Measurements from ENCODE around the gene GNB2.

Gene GNB2

DNA sequence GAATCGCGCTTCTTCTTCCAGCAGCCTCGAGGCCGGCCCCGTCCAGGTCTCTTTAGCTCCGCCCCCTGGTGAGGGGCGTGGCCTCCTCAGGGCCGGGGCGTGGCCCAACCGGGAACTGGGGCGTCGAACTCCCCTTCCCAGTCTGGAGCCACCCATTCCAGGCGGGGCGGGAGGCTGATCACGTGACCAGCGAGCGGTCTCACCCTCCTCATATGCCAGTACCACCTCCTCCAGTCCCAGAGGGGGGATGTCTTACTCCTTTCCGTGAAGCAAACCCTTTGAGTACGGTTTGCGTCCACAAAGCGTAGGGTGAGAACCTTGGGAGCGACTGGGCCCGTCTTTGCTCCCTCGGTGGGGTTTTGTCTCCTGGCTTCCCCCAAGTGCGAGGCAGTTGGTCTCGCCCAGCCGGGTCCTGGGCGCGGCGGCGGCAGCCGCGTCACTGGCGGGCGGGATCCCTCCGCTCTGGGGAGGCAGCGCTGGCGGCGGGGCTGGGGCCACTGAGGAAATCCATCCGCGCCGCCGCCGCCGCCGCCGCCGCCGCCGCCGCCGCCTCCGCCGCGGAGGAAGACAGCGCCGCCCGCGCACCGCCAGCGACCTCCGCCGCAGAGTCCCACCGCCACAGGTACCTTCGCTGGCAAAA, at the start of gene GNB2:
TSS of gene GNB2 (plus strand) at position 439 of the 640 bp plus-strand sequence. CDS start 2,526 bp downstream, outside the sequence.
- Mint-ChIP-seq H3K9me3 (no peaks in the 10 kb centered on the region), H3K27me3 (no peaks in the 10 kb centered on the region), H3K36me3 (ENCODE audit: low read depth) (peaks cover 10% of the 10 kb centered on the region), H3K4me3 (peak within 1 kb of the TSS; percentile 91), H3K27ac (peak within 1 kb of the TSS; percentile 95), H3K4me1 (ENCODE audit: low read depth) (peaks cover 14% of the 10 kb centered on the region)

DNA sequence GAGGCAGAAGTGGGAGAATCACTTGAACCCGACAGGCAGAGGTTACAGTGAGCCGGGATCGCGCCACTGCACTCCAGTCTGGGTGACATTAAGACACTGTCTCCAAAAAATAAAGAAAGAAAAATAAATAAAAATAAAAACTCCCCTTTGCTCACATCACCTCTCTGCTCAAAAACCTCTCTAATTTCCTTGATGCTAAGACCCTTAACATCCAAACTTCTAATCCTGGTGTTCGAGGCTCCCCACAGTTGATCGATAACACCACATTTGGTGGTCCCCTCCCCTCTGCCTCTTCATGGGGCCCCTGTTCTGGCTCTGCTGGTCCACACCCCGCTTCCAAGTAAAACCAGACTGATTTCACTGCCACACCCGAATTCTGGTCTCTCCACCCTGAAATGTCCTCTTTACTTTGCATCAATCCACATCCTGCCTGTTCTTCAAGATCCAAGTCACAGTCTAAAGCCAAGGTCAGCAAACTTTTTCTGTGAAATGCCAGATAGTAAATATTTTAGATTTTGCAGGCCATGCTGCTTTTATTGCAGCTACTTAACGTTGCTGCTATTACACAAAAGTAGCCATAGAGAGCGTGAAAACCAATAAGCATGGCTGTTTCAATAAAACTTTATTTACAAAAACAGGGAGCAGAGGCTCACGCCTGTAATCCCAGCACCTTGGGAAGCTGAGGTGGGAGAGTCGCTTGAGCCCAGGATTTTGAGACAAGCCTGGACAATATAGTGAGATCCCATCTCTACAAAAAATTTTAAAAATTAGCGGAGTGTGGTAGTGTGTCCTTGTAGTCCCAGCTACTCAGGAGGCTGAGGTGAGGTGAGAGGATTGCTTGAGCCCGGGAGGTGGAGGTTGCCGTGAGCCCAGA, 49.4 kb upstream of the GNB2 start:
- Mint-ChIP-seq H3K27me3 (no peaks in the 10 kb centered on the region), H3K36me3 (ENCODE audit: low read depth) (peaks cover 15% of the 10 kb centered on the region), H3K9me3 (no peaks in the 10 kb centered on the region), H3K4me1 (ENCODE audit: low read depth) (peaks cover 5% of the 10 kb centered on the region), H3K4me3 (no peak overlapping the region), H3K27ac (no peak overlapping the region)

DNA sequence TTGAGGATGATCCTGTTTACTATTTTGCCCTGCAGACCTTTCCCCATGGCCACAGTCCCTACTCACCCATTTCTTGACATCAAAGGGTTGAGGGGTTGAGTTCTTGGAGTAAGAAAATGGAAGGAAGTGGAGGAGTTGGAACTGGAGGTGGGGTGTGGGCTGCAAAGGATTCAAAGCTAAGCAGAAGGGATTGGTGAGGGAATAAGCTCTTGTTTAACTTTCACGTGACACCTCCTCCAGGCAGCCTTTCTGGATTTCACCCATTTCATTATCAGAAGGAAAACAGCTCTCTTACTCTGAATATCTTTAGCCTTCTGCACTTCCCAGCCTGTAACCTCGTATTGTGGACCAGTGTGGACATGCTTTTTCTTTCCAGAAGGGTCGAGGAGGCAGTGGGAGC, 47.5 kb upstream of the GNB2 start:
- no peak overlapping the region for H3K27ac Mint-ChIP-seq
- H3K4me3 Mint-ChIP-seq = peak overlapping the region; percentile 81
- no peaks in the 10 kb centered on the region for H3K9me3 Mint-ChIP-seq
- H3K36me3 Mint-ChIP-seq (ENCODE audit: low read depth) = peaks cover 11% of the 10 kb centered on the region
- H3K4me1 Mint-ChIP-seq (ENCODE audit: low read depth) = peaks cover 10% of the 10 kb centered on the region
- H3K27me3 Mint-ChIP-seq = no peaks in the 10 kb centered on the region

DNA sequence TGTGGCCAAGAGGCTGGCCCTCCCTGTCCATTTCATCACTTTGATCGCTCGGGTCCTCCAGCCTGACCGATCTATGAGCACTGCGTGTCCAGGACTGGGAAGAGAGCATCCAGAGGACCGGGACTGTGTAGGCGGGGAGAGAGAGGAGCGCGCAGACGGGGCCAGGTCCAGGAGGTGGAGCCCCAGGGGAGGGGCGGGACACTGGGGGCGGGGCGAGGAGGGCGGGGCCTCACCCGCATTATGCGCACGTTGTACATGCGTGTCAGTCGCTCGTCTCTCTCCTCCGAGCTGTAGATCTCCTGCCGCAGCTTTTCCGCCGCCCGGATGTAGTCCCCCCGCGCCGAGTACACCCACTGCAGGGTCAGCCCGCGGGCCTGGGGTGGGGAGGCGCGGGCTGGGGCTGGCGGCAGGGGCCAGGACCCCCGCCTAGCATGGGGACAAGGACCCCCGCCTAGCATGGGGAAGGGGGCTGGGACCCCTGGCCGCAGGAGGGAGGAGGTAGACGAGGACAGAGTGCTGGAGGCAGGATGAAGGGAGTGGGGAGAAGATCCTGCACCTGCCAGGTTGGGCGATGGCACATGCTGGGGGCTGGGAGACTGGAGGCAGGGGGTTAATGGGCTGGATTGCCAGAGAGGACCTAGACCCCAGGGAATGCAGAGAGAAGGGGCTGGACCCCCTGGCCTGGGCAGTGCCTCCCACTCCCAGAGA, 46.9 kb upstream of the GNB2 start:
- Mint-ChIP-seq H3K9me3 (no peaks in the 10 kb centered on the region), H3K27me3 (no peaks in the 10 kb centered on the region), H3K4me3 (peak overlapping the region; percentile 81), H3K4me1 (ENCODE audit: low read depth) (peaks cover 10% of the 10 kb centered on the region), H3K36me3 (ENCODE audit: low read depth) (peaks cover 11% of the 10 kb centered on the region), H3K27ac (peak overlapping the region; percentile 58)

DNA sequence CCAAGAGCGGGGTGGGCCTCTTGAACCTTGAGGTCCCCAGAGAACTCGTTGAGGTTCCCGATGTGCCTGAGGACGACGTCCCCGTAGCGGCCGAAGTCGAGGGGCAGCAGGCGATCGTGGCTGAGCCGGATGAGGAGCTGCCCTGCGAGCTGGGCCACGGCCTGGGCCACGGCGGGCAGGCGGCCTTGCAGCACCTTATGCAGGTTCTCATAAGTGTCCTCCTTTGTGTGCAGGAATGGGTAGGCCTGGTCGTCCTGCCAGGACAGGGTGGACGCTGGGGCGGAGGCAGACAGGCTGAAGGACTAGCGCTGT, 46.3 kb upstream of the GNB2 start:
- H3K4me1 Mint-ChIP-seq (ENCODE audit: low read depth) = peaks cover 10% of the 10 kb centered on the region
- H3K36me3 Mint-ChIP-seq (ENCODE audit: low read depth) = peaks cover 11% of the 10 kb centered on the region
- H3K27me3 Mint-ChIP-seq = no peaks in the 10 kb centered on the region
- no peaks in the 10 kb centered on the region for H3K9me3 Mint-ChIP-seq
- H3K4me3 Mint-ChIP-seq = peak overlapping the region; percentile 81
- peak overlapping the region; percentile 58 for H3K27ac Mint-ChIP-seq

DNA sequence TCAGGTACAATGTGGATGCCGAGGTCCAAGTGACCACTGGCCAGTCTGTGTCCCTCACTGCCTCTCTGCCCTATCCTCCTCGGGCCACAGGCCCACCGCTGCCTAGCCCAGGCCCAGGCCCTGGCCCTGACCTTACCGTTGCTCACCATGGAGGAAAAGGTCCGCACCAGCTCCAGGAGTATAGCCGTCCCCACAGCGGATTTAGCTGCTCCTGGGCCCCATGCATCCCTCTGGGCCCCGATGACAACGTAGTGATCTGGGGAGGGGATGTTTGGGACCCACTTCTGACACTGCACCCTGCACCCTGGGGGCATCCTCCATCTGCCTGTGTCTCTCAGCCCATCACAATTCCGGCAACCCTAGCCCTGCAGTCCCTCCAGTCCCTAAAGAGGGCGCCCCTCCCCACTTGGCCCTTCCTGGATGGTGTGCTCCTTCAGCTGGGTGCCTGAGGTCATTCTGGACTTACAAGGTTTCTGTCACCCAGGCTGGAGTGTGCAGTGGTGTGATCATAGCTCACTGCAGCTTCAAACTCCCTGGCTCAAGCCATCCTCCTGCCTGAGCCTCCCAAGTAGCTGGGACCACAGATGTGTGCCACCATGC, 44.3 kb upstream of the GNB2 start:
- Mint-ChIP-seq H3K9me3 (no peaks in the 10 kb centered on the region), H3K4me1 (ENCODE audit: low read depth) (peaks cover 23% of the 10 kb centered on the region), H3K36me3 (ENCODE audit: low read depth) (peaks cover 7% of the 10 kb centered on the region), H3K27ac (no peak overlapping the region), H3K4me3 (no peak overlapping the region), H3K27me3 (no peaks in the 10 kb centered on the region)

DNA sequence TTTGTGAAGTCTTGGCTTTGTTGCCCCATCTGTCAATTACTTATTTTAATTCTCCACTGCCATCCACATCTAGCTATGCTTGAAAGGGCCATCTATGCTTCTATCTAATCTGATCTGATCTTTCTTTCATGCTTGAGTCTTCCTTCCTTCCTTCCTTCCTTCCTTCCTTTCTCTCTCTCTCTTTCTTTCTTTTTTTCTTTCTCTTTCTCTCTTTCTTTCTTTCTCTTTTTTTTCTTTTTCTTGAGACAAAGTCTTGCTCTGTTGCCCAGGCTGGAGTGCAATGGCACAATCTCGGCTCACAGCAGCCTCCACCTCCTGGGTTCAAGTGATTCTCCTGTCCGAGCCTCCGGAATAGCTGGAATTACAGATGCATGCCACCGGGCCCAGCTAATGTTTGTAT, 43.5 kb upstream of the GNB2 start:
- Mint-ChIP-seq H3K4me1 (ENCODE audit: low read depth) (peaks cover 23% of the 10 kb centered on the region), H3K4me3 (no peak overlapping the region), H3K27me3 (no peaks in the 10 kb centered on the region), H3K27ac (peak overlapping the region; percentile 7), H3K36me3 (ENCODE audit: low read depth) (peaks cover 7% of the 10 kb centered on the region), H3K9me3 (no peaks in the 10 kb centered on the region)

DNA sequence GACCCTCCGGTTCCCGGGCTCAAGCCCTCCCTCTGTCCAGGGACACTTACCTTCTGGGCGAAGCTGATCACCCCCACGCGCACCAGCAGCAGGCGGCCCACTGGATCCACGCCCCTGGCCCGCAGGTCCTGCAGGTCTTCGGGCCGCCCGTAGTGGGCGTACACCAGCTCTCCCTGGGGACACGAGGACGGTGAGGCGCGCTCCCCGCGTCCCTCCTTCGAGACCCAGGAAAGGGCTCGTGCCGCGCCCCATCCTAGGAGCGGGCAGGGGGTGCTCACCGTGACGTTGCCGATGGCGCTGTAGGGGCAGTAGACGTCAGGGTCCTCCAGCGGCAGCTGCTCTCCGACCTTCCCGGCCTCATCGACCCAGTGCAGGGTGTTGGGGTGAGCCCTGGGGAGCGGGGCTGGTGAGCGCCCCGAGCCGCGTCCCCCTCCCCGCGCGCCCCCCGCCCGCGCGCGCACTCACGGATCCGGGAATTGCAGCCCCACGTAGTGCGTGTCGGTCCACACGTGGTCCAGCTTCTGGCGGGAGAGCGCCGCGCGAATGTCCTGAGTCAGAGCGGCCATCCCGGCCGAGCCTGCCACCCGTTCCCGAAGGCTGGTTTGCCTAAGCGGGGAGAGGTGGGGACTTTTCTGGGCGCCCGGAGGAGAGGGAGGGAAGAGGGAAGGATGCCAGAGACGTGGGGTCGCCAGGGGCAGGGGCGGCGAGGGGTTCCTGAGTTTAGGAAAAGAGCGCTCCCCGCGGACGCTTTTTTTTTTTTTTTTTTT, 40.4 kb upstream of the GNB2 start:
- peaks cover 18% of the 10 kb centered on the region for H3K4me1 Mint-ChIP-seq (ENCODE audit: low read depth)
- H3K4me3 Mint-ChIP-seq = peak overlapping the region; percentile 86
- H3K27me3 Mint-ChIP-seq = no peaks in the 10 kb centered on the region
- H3K9me3 Mint-ChIP-seq = no peaks in the 10 kb centered on the region
- peak overlapping the region; percentile 96 for H3K27ac Mint-ChIP-seq
- H3K36me3 Mint-ChIP-seq (ENCODE audit: low read depth) = no peaks in the 10 kb centered on the region

DNA sequence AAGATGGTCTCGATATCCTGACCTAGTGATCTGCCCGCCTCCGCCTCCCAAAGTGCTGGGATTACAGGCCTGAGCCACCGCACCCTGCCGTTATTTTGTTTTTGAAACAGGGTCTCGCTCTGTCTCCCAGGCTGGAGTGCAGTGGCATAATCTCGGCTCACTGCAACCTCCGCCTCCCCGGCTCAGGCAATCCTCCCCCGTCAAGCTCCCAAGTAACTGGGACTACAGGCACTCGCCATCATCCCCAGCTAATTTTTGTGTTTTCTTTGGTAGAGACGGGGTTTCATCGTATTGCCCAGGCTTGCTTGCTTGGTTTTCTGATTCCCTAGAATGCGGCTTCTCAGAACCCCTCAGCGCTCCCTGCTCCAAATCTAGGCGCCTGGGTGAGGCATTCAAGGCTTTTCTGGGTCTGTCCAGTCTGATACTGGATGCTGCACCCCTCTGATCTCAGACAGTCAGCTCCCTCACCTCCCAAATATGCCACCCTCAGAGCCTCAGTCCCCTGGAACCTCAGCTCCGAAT, 33.5 kb upstream of the GNB2 start:
- H3K4me1 Mint-ChIP-seq (ENCODE audit: low read depth) = no peaks in the 10 kb centered on the region
- no peaks in the 10 kb centered on the region for H3K9me3 Mint-ChIP-seq
- no peak overlapping the region for H3K27ac Mint-ChIP-seq
- no peaks in the 10 kb centered on the region for H3K36me3 Mint-ChIP-seq (ENCODE audit: low read depth)
- H3K4me3 Mint-ChIP-seq = no peak overlapping the region
- H3K27me3 Mint-ChIP-seq = peaks cover 3% of the 10 kb centered on the region

DNA sequence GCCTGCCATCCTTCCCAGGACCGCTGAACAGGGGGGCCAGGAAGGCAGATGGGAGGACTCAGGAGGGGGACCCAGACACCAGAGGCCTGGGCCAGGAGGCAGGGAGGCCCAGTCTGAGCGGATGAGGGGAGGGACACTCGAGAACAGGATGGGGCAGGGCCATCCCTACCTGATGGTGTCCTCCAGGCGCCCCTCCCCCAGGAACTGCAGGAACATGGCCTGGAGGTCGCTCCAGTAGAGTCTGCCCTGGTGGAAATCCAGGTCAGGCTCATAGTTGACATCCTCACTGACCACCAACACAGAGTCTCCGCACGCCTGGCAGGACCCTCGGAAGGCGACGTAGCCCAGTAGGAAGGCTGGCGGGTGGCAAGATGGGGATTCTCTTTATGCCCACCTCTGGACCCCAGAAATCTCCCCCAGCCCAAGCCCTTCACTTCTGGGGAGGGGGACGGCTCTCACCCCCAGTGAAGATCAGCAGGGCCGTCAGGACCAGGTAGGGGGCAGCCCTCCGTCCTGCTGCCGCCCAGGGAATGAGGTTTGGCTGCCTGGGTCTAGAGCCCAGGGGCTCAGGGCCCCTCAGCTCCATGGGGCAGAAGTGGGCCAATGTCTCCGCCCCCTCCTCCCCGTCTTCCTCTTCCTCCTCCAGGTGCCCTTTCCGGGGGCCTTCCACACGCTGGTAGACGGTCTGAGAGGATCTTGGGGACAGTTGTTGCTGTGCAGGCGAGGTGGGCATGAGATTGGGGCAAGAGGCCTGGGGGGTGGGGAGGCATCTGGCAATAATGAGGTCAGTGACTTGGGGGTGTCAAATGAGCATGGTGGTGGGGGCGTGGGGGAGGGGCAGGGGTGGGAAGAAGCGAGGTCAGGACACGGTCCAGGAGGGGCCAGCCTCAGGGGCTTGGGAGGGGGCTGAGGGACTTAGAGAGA, 32.8 kb upstream of the GNB2 start:
- Mint-ChIP-seq H3K36me3 (ENCODE audit: low read depth) (no peaks in the 10 kb centered on the region), H3K4me1 (ENCODE audit: low read depth) (no peaks in the 10 kb centered on the region), H3K27me3 (peaks cover 3% of the 10 kb centered on the region), H3K27ac (no peak overlapping the region), H3K9me3 (no peaks in the 10 kb centered on the region), H3K4me3 (no peak overlapping the region)

DNA sequence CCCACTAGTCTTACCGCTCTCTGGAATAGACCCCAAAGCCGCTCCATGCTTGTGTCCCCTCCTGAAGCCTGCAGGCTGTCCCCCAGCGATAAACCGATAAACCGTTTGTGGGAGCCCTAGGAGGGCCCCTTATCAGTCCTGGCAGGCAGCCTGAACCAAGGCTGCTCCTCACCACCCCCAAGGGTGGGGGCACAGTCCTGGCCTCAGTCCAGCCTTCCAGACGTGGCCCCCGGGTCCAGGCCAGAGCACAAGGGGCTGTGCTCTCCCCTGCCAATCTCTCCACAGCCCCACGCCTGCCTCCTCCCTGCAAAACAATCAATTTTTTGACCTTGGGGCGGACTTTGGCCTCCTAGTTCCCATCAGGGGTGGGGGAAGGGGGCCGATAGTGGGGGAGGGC, 32.1 kb upstream of the GNB2 start, which contains the start of gene TFR2:
TSS of gene TFR2 (minus strand) at position 90 of the 397 bp plus-strand sequence. CDS start at position 47, 43 bp downstream.
- Mint-ChIP-seq H3K27me3 (peaks cover 3% of the 10 kb centered on the region), H3K9me3 (no peaks in the 10 kb centered on the region), H3K4me1 (ENCODE audit: low read depth) (no peaks in the 10 kb centered on the region), H3K27ac (no peak within 1 kb of the TSS), H3K4me3 (no peak within 1 kb of the TSS), H3K36me3 (ENCODE audit: low read depth) (no peaks in the 10 kb centered on the region)

DNA sequence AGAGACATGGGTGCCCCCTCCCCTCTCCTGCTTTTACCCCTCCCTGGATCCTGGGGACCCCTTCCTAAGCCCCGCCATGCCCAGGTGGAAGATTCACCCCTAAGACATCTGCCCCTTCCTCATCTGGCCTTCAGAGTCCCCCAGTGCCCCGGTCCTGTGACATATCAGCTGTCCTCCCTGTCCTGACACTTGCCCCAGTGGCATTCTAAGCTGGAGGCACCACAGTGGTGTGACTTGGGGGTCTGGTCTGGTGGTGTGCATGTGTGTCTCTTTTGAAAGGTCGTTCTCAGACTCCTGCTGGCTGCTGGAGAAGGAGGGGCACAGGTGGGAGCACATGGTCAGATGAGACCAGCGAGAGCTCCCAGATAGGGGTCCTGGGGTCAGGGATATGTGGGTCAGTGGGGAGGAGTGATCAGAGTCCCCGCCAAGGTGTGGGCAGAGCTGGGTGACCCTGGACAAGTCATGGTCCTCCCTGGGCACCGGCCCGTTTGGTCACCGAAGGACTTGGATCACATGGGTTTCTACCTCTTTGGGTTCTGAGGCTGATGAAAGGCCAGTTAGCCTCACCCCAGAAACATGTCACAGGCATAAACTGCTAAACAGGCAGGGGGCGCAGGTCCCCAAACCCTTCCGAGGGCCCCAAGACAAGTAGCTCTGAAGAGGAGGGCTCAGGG, 31.5 kb upstream of the GNB2 start:
- Mint-ChIP-seq H3K27ac (no peak overlapping the region), H3K4me3 (no peak overlapping the region), H3K4me1 (ENCODE audit: low read depth) (no peaks in the 10 kb centered on the region), H3K9me3 (no peaks in the 10 kb centered on the region), H3K36me3 (ENCODE audit: low read depth) (no peaks in the 10 kb centered on the region), H3K27me3 (peaks cover 3% of the 10 kb centered on the region)

DNA sequence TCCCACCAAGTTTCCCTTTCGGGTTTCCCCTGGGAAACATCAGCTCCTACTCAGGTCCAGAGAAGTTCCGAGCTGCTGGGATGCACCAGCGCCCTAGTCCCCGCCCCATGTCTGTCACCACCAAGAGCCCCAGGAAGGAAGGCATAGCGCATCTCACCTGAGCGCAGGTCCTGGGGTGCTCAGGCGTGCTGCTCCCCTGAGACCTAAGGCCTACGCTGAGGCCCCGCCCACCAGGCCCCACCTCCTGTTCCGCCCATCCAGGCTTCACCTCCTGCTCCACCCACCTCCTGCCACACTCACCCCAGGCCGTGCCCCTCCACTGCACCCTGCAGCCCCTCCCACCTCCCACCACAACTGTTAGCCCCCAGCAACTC, 31.0 kb upstream of the GNB2 start:
- Mint-ChIP-seq H3K36me3 (ENCODE audit: low read depth) (no peaks in the 10 kb centered on the region), H3K27me3 (peaks cover 3% of the 10 kb centered on the region), H3K4me1 (ENCODE audit: low read depth) (no peaks in the 10 kb centered on the region), H3K9me3 (no peaks in the 10 kb centered on the region), H3K27ac (no peak overlapping the region), H3K4me3 (no peak overlapping the region)

Data from stimulated activated naive CD8-positive, alpha-beta T cell treated with anti-CD3 and anti-CD28 coated beads, Interleukin-15, Interleukin-2, amounts not matched to agents 100 ng/mL and 50 ng/mL, for 24 hours (primary cell).